SKM-1 treated with dmso at 0.1 percent for 144 hours (cell line): ENCODE data around the gene SLC9A8.

ENCODE experiments used
- DNase-seq: peaks from one replicate; lab custom pipeline; 2025; ENCODE audit not compliant: unreplicated experiment; lab: John Stamatoyannopoulos, UW

The SLC9A8 gene

GRCh38 chr20:49813305-49813974, 812 bp downstream of the SLC9A8 start:
- DNase-seq: no peak

GRCh38 chr20:49814057-49814694, 1.5 kb downstream of the SLC9A8 start:
- DNase-seq: no peak

- DNase-seq: no peak
Observed at GRCh38 chr20:49818816-49819215, 6.2 kb downstream of the SLC9A8 start.

- DNase-seq: no peak
Observed at GRCh38 chr20:49819702-49820101, 7.1 kb downstream of the SLC9A8 start.

GRCh38 chr20:49821381-49821780, 8.8 kb downstream of the SLC9A8 start:
- no peak for DNase-seq

- no peak for DNase-seq
Observed at GRCh38 chr20:49821870-49822331, 9.3 kb downstream of the SLC9A8 start.

GRCh38 chr20:49823152-49823847, 10.7 kb downstream of the SLC9A8 start:
- DNase-seq: no peak

GRCh38 chr20:49824206-49824605, 11.6 kb downstream of the SLC9A8 start:
- DNase-seq: no peak

- DNase-seq: no peak
Observed at GRCh38 chr20:49825521-49826033, 12.9 kb downstream of the SLC9A8 start.

GRCh38 chr20:49831022-49831769, 18.6 kb downstream of the SLC9A8 start:
- no peak for DNase-seq

- no peak for DNase-seq
Observed at GRCh38 chr20:49831770-49832631, 19.4 kb downstream of the SLC9A8 start.

GRCh38 chr20:49832632-49833327, 20.2 kb downstream of the SLC9A8 start:
- DNase-seq: no peak

- DNase-seq: no peak
Observed at GRCh38 chr20:49833483-49833882, 20.9 kb downstream of the SLC9A8 start.

- DNase-seq: no peak
Observed at GRCh38 chr20:49835031-49835430, 22.4 kb downstream of the SLC9A8 start.

- DNase-seq: no peak
Observed at GRCh38 chr20:49838546-49838945, 25.9 kb downstream of the SLC9A8 start.

- DNase-seq: no peak
Observed at GRCh38 chr20:49843139-49843538, 30.5 kb downstream of the SLC9A8 start.

GRCh38 chr20:49843770-49844380, 31.2 kb downstream of the SLC9A8 start:
- no peak for DNase-seq

GRCh38 chr20:49845060-49845459, 32.4 kb downstream of the SLC9A8 start:
- no peak for DNase-seq

- peak; percentile 38 for DNase-seq
Observed at GRCh38 chr20:49846206-49846807, 33.7 kb downstream of the SLC9A8 start.
